ENCODE data around the gene ANKRD44.
"Not testable (repeated sequence)": the region's sequence is repeated elsewhere in the genome, so short reads cannot be mapped to it uniquely, and the experiment has no call there.

The ANKRD44 gene

GRCh38 chr2:197310271-197310985 is at the start of gene ANKRD44:
Gene ANKRD44, minus strand, starts transcription at chr2:197310780. Its CDS starts 176 bp downstream, at chr2:197310604.
- DNase-seq (ENCODE audit: low spot score): peak; percentile 88

- no peak for DNase-seq (ENCODE audit: low spot score)
These were observed 49.3 kb upstream of the ANKRD44 start for GRCh38 chr2:197359859-197360258.

- DNase-seq (ENCODE audit: low spot score): peak; percentile 25
These were observed 48.4 kb upstream of the ANKRD44 start for GRCh38 chr2:197358931-197359330.

- DNase-seq (ENCODE audit: low spot score): no peak
These were observed 47.4 kb upstream of the ANKRD44 start for GRCh38 chr2:197357986-197358385.

- no peak for DNase-seq (ENCODE audit: low spot score)
These were observed 45.6 kb upstream of the ANKRD44 start for GRCh38 chr2:197356136-197356535.

GRCh38 chr2:197354169-197354558 is 43.6 kb upstream of the ANKRD44 start:
- no peak for DNase-seq (ENCODE audit: low spot score)

- DNase-seq (ENCODE audit: low spot score): no peak
These were observed 43.0 kb upstream of the ANKRD44 start for GRCh38 chr2:197353393-197354168.

- DNase-seq (ENCODE audit: low spot score): no peak
These were observed 39.1 kb upstream of the ANKRD44 start for GRCh38 chr2:197349699-197350098.

- DNase-seq (ENCODE audit: low spot score): no peak
These were observed 38.3 kb upstream of the ANKRD44 start for GRCh38 chr2:197348721-197349360.

- DNase-seq (ENCODE audit: low spot score): no peak
These were observed 35.3 kb upstream of the ANKRD44 start for GRCh38 chr2:197345846-197346370.

- not testable (repeated sequence) for DNase-seq (ENCODE audit: low spot score)
These were observed 33.4 kb upstream of the ANKRD44 start for GRCh38 chr2:197343968-197344367.

- no peak for DNase-seq (ENCODE audit: low spot score)
These were observed 30.0 kb upstream of the ANKRD44 start for GRCh38 chr2:197340591-197340990.

GRCh38 chr2:197339496-197340220 is 29.1 kb upstream of the ANKRD44 start:
- no peak for DNase-seq (ENCODE audit: low spot score)

- DNase-seq (ENCODE audit: low spot score): no peak
These were observed 28.4 kb upstream of the ANKRD44 start for GRCh38 chr2:197339016-197339415.

- no peak for DNase-seq (ENCODE audit: low spot score)
These were observed 22.1 kb upstream of the ANKRD44 start for GRCh38 chr2:197332641-197333040.

GRCh38 chr2:197328461-197328860 is 17.9 kb upstream of the ANKRD44 start:
- DNase-seq (ENCODE audit: low spot score): no peak

GRCh38 chr2:197327472-197328098 is 17.0 kb upstream of the ANKRD44 start:
- DNase-seq (ENCODE audit: low spot score): peak; percentile 35

GRCh38 chr2:197327073-197327471 is 16.5 kb upstream of the ANKRD44 start:
- no peak for DNase-seq (ENCODE audit: low spot score)

GRCh38 chr2:197324801-197325200 is 14.2 kb upstream of the ANKRD44 start:
- no peak for DNase-seq (ENCODE audit: low spot score)

- DNase-seq (ENCODE audit: low spot score): peak; percentile 22
These were observed 12.4 kb upstream of the ANKRD44 start for GRCh38 chr2:197322724-197323720.
